NT2/D1 (cell line): ENCODE measurements around the gene C10orf120.

Experiments used
- SUZ12 ChIP-seq: IDR thresholded peaks from 2 replicates; pipeline ENCODE4 v1.6.1; 2011; ENCODE audit not compliant: insufficient read length, insufficient read depth; ENCODE audit errors: extremely low read depth
- YY1 ChIP-seq: IDR thresholded peaks from 2 replicates; pipeline ENCODE4 v1.6.1; 2011; ENCODE audit not compliant: insufficient read length, insufficient read depth
- ZNF274 ChIP-seq: IDR thresholded peaks from 2 replicates; pipeline ENCODE4 v1.6.1; 2011; ENCODE audit warnings: mild to moderate bottlenecking, low read depth, low read length

DNA sequence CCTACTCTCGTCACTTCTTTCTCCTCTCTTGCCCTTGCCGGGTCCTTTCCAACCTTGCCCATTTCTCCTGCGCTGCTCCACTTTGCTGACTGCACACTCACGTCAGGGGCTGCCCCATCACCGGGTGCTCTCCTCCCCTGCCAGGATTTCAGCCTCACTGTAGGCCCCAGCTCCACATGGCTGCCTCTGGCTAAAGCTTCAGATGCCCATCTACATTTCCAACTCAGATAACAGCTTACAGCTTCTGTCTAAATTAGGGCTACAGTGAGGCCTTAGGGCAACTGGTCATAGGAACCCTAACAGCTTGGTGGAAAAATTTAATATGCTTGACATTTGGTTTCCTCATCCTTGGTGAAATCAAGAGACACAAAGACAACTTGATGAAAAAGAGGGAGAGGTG, 25.9 kb downstream of the C10orf120 start:
- TF ChIP-seq ZNF274, result no peak
- TF ChIP-seq YY1, result no peak
- no peak for TF ChIP-seq SUZ12
